HepG2 (cell line): ENCODE results near the gene COL9A2. TPM values are rescaled to one million over a fixed set of nuclear protein-coding genes. Genes with fewer than 3 reads are reported as not detected.

Experiments
- ATAC-seq: fragments of 200-7000 bp; cut with Tn5 transposase; 3 replicates; pipeline ENCODE4 v1.9.1; 2020; ENCODE audit warnings: mild to moderate bottlenecking, moderate library complexity
- BruUV-seq: library from RNA; stranded (reverse); fragments of 400-500 nt; replicated peaks from 2 replicates; lab custom pipeline; 2021; lab: Mats Ljungman, UMichigan
- CTCF ChIA-PET: fragments of 300-600 bp; formaldehyde crosslinking; extraction: SDS; loops from one replicate; lab custom pipeline; 2021; ENCODE audit warnings: low total read pairs, inconsistent platforms, low intra/inter-chr PET ratio; lab: Yijun Ruan, JAX
- POLR2A ChIA-PET: fragments of 350-600 bp; sonication (Branson Sonifier 250); formaldehyde crosslinking; loops from one replicate; lab custom pipeline; 2020; ENCODE audit warnings: antibody characterized with exemption, inconsistent platforms; lab: Yijun Ruan, JAX
- DNase-seq: peaks from one replicate; pipeline ENCODE4 v3.0.0-alpha.2; 2015; ENCODE audit warnings: low spot score
- FAIRE-seq: peaks from 3 replicates; lab custom pipeline; 2011; peaks lifted over from hg19 to GRCh38; lab: Jason Lieb, UNC
- H2AFZ ChIP-seq: one replicate; pipeline ENCODE4 v1.6.1; 2011; ENCODE audit warnings: low read length, inconsistent platforms
- H3K27ac ChIP-seq: fragments of 300-600 bp; 3 replicates; pipeline ENCODE4 v1.8.0; 2011; ENCODE audit warnings: mixed run types, mild to moderate bottlenecking, mixed read lengths, low read length, inconsistent platforms; ENCODE audit not compliant: insufficient read depth; ENCODE audit errors: extremely low read length
- H3K27me3 ChIP-seq, 2 experiments: fragments of 200-600 bp in 1 of 2; 2 replicates in 1 of 2; 3 replicates in 1 of 2; pipeline versions ENCODE4 v1.6.0 to v1.8.0; 2011; ENCODE audit warnings: low read length in 2 of 2, mild to moderate bottlenecking in 2 of 2, moderate library complexity in 2 of 2, inconsistent platforms in 1 of 2; ENCODE audit not compliant: insufficient read depth in 2 of 2, control insufficient read depth in 1 of 2
- H3K36me3 ChIP-seq, 2 experiments: fragments of 200-600 bp in 1 of 2; replicated peaks in 1 of 2; 2 replicates in 1 of 2; 3 replicates in 1 of 2; pipeline versions ENCODE4 v1.5.1 to v1.8.0; 2011; ENCODE audit warnings: low read length in 2 of 2, inconsistent platforms in 1 of 2; ENCODE audit not compliant: insufficient read depth in 2 of 2, control insufficient read depth in 1 of 2
- H3K4me1 ChIP-seq: 2 replicates; pipeline ENCODE4 v1.5.1; 2012; ENCODE audit warnings: low read length, inconsistent platforms; ENCODE audit not compliant: insufficient read depth
- H3K4me2 ChIP-seq: 2 replicates; pipeline ENCODE4 v1.6.0; 2011; ENCODE audit warnings: low read depth, low read length, inconsistent platforms
- H3K4me3 ChIP-seq, 3 experiments: fragments of 200-600 bp in 1 of 3; sonication (generic), shearing (Covaris generic) in 1 of 3; replicated peaks in 1 of 3; 2 replicates each; pipeline ENCODE4 v1.5.1; 2011 to 2016; ENCODE audit warnings: low read length in 3 of 3, inconsistent platforms in 2 of 3, low read depth in 2 of 3, mild to moderate bottlenecking in 2 of 3, control low read depth in 1 of 3, mixed read lengths in 1 of 3; ENCODE audit not compliant: insufficient read depth in 1 of 3
- H3K79me2 ChIP-seq: one replicate; pipeline ENCODE4 v1.6.1; 2011; ENCODE audit warnings: low read length, inconsistent platforms; ENCODE audit not compliant: insufficient read depth
- H3K9ac ChIP-seq: 2 replicates; pipeline ENCODE4 v1.6.0; 2011; ENCODE audit warnings: mild to moderate bottlenecking, low read depth, low read length, inconsistent platforms; ENCODE audit not compliant: insufficient read depth
- H3K9me3 ChIP-seq: 2 replicates; pipeline ENCODE4 v1.5.1; 2012; ENCODE audit warnings: mild to moderate bottlenecking, low read length
- H4K20me1 ChIP-seq: 2 replicates; pipeline ENCODE4 v1.6.0; 2011; ENCODE audit warnings: inconsistent platforms, mild to moderate bottlenecking, low read length, moderate library complexity; ENCODE audit not compliant: insufficient read depth
- ESRRA ChIP-seq: sonication (generic); formaldehyde crosslinking; IDR thresholded peaks from 2 replicates; pipeline ENCODE4 v1.5.1; 2020; ENCODE audit warnings: mild to moderate bottlenecking, low read depth, missing genetic modification reagents
- MYNN ChIP-seq: sonication (generic); formaldehyde crosslinking; IDR thresholded peaks from 2 replicates; pipeline ENCODE4 v1.4.0; 2020; ENCODE audit warnings: mild to moderate bottlenecking, low read depth, missing genetic modification reagents
- REPIN1 ChIP-seq: sonication (generic); formaldehyde crosslinking; IDR thresholded peaks from 2 replicates; pipeline ENCODE4 v1.8.0; 2022; ENCODE audit warnings: missing genetic modification reagents, low read depth, mild to moderate bottlenecking, borderline replicate concordance
- RXRA ChIP-seq: sonication (generic); formaldehyde crosslinking; IDR thresholded peaks from 2 replicates; pipeline ENCODE4 v1.5.1; 2020; ENCODE audit warnings: missing genetic modification reagents
- ZNF263 ChIP-seq: sonication (generic); formaldehyde crosslinking; IDR thresholded peaks from 2 replicates; pipeline ENCODE4 v1.4.0; 2020; ENCODE audit warnings: missing genetic modification reagents
- ZNF383 ChIP-seq: sonication (generic); formaldehyde crosslinking; IDR thresholded peaks from 2 replicates; pipeline ENCODE4 v1.4.0; 2020; ENCODE audit warnings: missing genetic modification reagents, mild to moderate bottlenecking, borderline replicate concordance
- ZNF563 ChIP-seq: sonication (generic); formaldehyde crosslinking; IDR thresholded peaks from 2 replicates; pipeline ENCODE4 v1.8.0; 2022; ENCODE audit warnings: mild to moderate bottlenecking, moderate library complexity, missing genetic modification reagents
- ZNF616 ChIP-seq: sonication (generic); formaldehyde crosslinking; IDR thresholded peaks from 2 replicates; pipeline ENCODE4 v1.5.0; 2020; ENCODE audit warnings: low read depth, mild to moderate bottlenecking, missing genetic modification reagents
- ZNF670 ChIP-seq: sonication (generic); formaldehyde crosslinking; IDR thresholded peaks from 2 replicates; pipeline ENCODE4 v1.8.0; 2022; ENCODE audit warnings: mild to moderate bottlenecking, missing genetic modification reagents, borderline replicate concordance
- WGBS: methylation state at CpG from one replicate; pipeline ENCODE4 v1.1.6; 2017; ENCODE audit warnings: low lambda C conversion rate; 5-methylcytosine and 5-hydroxymethylcytosine counted together
- in situ Hi-C: cut with HindIII; loops from 2 replicates; pipeline ENCODE4 v1.10.0; 2017; ENCODE audit warnings: low pct_unique_long_range_greater_than_20kb; ENCODE audit not compliant: extremely low pct_ligation_motif_present
- intact Hi-C: fragments of 100-400 bp; cut with micrococcal nuclease; formaldehyde crosslinking; loops from one replicate; pipeline ENCODE4 v1.10.0; 2022; ENCODE audit not compliant: unreplicated experiment
- polyA plus RNA-seq, 8 experiments: library from polyadenylated mRNA; depleted of rRNA in 3 of 8; stranded (reverse) in 7 of 8; unstranded in 1 of 8; fragments of >200 nt; fragmentation: Illumina TruSeq in 4 of 8; extraction: Trizol in 4 of 8; gene quantifications; 2 replicates each; pipeline versions ENCODE4 v1.2.1 to v1.2.3, GENCODE V29; 2011 to 2016; ENCODE audit warnings: low read depth in 4 of 8, missing spikeins in 1 of 8, mixed read lengths in 1 of 8; ENCODE audit not compliant: insufficient read depth in 1 of 8
- total RNA-seq, 5 experiments: library from RNA; depleted of rRNA; stranded (reverse); fragments of >200 nt; fragmentation: Illumina TruSeq; extraction: Trizol; gene quantifications; 2 replicates each; pipeline ENCODE4 v1.2.3, GENCODE V29; 2016; ENCODE audit warnings: low read depth in 1 of 5
- TF ChIP-seq, protein P1 (sequence below): sonication (generic); formaldehyde crosslinking; IDR thresholded peaks from 2 replicates; pipeline ENCODE4 v1.5.1; 2020; ENCODE audit warnings: mild to moderate bottlenecking, missing genetic modification reagents, borderline replicate concordance
- TF ChIP-seq, protein P2 (sequence below): sonication (generic); formaldehyde crosslinking; IDR thresholded peaks from 2 replicates; pipeline ENCODE4 v1.4.0; 2020; ENCODE audit warnings: missing genetic modification reagents
- TF ChIP-seq, protein P3 (sequence below): sonication (generic); formaldehyde crosslinking; IDR thresholded peaks from 2 replicates; pipeline ENCODE4 v1.4.0; 2020; ENCODE audit warnings: mild to moderate bottlenecking, missing genetic modification reagents
- TF ChIP-seq, protein P4 (sequence below): IDR thresholded peaks from 2 replicates; pipeline ENCODE4 v1.6.1; 2016; ENCODE audit warnings: control low read depth

Gene COL9A2
- total and polyA plus RNA-seq, 2 of the 13 experiments (the other 11 are each of a cell fraction or from before 2014, with no cell fraction given), result 20.2 to 26.9 TPM

DNA sequence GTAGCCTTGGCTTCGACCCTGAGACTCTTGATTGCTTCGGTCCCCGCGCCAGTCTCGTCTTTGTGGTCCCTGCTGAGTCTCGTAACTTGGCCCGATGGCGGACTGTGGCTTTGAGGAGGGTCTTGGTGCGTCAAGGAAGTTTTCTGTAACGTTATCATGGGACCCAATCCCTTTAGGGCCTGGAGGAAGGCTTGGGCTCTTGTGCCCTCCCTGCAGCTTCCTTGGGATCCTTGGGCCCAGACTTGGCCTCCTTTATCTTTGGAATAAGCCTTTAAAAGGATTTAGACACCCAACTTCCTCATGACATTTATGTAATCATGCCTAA lies 58.7 kb downstream of the COL9A2 start:
- DNase-seq, result peak; percentile 3
- H3K27ac ChIP-seq, result peak overlapping the region; percentile 73
- in situ Hi-C loops, result no loop called here
- H3K9ac ChIP-seq, result peak overlapping the region; percentile 91
- peak overlapping the region; percentile 38 for H2AFZ ChIP-seq
- ChIA-PET CTCF (no interaction called here), POLR2A (interaction anchor here (0.7 to 1.6 kb wide), 7 partner anchors 9 to 218 kb away, joined by 3 to 13 read pairs (median 6); partner anchors contain the start of genes CAP1, COL9A2 and TMCO2)
- no peaks in the 10 kb centered on the region; a peak in 1 of 5 replicates for H3K27me3 ChIP-seq
- H3K4me1 ChIP-seq, result peaks cover 17% of the 10 kb centered on the region
- H3K4me2 ChIP-seq, result peak overlapping the region; percentile 79
- intact Hi-C loops, result loop anchor here (5.0 to 10.0 kb wide), 2 partner anchors 56 to 96 kb away; partner anchors contain the start of genes COL9A2 and RLF
- no peak; the same call in 2 of the 3 replicates for ATAC-seq
- H3K79me2 ChIP-seq, result peaks cover 41% of the 10 kb centered on the region
- FAIRE-seq, result no peak
- H3K9me3 ChIP-seq, result no peaks in the 10 kb centered on the region
- H4K20me1 ChIP-seq, result no peaks in the 10 kb centered on the region
- TSS peak; percentile 81 for BruUV-seq
- whole genome bisulfite sequencing, result 0% methylated on average over 5 of the region's 10 CpGs
- peaks cover 3 to 21% of the 10 kb centered on the region in 2 experiments; a peak in 4 of 5 replicates for H3K36me3 ChIP-seq
- peak overlapping the region; percentile 92 to 99 (median 97) for H3K4me3 ChIP-seq
- TF ChIP-seq ZNF263 (no peak), ZNF383 (CRISPR knock-in tag) (no peak), RXRA (CRISPR knock-in tag) (no peak), ESRRA (CRISPR knock-in tag) (no peak), ZNF563 (CRISPR knock-in tag) (0 out of 2 replicates have a peak, but pooled peaks have one; percentile 9), MYNN (CRISPR knock-in tag) (peak; percentile 15; the same call in 1 of the 2 replicates), ZNF616 (CRISPR knock-in tag) (no peak; the same call in 1 of the 2 replicates), ZNF670 (CRISPR knock-in tag) (0 out of 2 replicates have a peak, but pooled peaks have one; percentile 6), REPIN1 (CRISPR knock-in tag) (no peak)
- TF ChIP-seq, protein P1, sequence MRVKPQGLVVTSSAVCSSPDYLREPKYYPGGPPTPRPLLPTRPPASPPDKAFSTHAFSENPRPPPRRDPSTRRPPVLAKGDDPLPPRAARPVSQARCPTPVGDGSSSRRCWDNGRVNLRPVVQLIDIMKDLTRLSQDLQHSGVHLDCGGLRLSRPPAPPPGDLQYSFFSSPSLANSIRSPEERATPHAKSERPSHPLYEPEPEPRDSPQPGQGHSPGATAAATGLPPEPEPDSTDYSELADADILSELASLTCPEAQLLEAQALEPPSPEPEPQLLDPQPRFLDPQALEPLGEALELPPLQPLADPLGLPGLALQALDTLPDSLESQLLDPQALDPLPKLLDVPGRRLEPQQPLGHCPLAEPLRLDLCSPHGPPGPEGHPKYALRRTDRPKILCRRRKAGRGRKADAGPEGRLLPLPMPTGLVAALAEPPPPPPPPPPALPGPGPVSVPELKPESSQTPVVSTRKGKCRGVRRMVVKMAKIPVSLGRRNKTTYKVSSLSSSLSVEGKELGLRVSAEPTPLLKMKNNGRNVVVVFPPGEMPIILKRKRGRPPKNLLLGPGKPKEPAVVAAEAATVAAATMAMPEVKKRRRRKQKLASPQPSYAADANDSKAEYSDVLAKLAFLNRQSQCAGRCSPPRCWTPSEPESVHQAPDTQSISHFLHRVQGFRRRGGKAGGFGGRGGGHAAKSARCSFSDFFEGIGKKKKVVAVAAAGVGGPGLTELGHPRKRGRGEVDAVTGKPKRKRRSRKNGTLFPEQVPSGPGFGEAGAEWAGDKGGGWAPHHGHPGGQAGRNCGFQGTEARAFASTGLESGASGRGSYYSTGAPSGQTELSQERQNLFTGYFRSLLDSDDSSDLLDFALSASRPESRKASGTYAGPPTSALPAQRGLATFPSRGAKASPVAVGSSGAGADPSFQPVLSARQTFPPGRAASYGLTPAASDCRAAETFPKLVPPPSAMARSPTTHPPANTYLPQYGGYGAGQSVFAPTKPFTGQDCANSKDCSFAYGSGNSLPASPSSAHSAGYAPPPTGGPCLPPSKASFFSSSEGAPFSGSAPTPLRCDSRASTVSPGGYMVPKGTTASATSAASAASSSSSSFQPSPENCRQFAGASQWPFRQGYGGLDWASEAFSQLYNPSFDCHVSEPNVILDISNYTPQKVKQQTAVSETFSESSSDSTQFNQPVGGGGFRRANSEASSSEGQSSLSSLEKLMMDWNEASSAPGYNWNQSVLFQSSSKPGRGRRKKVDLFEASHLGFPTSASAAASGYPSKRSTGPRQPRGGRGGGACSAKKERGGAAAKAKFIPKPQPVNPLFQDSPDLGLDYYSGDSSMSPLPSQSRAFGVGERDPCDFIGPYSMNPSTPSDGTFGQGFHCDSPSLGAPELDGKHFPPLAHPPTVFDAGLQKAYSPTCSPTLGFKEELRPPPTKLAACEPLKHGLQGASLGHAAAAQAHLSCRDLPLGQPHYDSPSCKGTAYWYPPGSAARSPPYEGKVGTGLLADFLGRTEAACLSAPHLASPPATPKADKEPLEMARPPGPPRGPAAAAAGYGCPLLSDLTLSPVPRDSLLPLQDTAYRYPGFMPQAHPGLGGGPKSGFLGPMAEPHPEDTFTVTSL (CRISPR knock-in tag), result 0 out of 2 replicates have a peak, but pooled peaks have one; percentile 4
- TF ChIP-seq, protein P2, sequence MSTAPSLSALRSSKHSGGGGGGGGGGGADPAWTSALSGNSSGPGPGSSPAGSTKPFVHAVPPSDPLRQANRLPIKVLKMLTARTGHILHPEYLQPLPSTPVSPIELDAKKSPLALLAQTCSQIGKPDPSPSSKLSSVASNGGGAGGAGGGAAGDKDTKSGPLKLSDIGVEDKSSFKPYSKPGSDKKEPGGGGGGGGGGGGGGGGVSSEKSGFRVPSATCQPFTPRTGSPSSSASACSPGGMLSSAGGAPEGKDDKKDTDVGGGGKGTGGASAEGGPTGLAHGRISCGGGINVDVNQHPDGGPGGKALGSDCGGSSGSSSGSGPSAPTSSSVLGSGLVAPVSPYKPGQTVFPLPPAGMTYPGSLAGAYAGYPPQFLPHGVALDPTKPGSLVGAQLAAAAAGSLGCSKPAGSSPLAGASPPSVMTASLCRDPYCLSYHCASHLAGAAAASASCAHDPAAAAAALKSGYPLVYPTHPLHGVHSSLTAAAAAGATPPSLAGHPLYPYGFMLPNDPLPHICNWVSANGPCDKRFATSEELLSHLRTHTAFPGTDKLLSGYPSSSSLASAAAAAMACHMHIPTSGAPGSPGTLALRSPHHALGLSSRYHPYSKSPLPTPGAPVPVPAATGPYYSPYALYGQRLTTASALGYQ (CRISPR knock-in tag), result 0 out of 2 replicates have a peak, but pooled peaks have one; percentile 9
- TF ChIP-seq, protein P3, sequence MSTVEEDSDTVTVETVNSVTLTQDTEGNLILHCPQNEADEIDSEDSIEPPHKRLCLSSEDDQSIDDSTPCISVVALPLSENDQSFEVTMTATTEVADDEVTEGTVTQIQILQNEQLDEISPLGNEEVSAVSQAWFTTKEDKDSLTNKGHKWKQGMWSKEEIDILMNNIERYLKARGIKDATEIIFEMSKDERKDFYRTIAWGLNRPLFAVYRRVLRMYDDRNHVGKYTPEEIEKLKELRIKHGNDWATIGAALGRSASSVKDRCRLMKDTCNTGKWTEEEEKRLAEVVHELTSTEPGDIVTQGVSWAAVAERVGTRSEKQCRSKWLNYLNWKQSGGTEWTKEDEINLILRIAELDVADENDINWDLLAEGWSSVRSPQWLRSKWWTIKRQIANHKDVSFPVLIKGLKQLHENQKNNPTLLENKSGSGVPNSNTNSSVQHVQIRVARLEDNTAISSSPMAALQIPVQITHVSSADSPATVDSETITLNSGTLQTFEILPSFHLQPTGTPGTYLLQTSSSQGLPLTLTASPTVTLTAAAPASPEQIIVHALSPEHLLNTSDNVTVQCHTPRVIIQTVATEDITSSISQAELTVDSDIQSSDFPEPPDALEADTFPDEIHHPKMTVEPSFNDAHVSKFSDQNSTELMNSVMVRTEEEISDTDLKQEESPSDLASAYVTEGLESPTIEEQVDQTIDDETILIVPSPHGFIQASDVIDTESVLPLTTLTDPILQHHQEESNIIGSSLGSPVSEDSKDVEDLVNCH, result no peak
- TF ChIP-seq, protein P4, sequence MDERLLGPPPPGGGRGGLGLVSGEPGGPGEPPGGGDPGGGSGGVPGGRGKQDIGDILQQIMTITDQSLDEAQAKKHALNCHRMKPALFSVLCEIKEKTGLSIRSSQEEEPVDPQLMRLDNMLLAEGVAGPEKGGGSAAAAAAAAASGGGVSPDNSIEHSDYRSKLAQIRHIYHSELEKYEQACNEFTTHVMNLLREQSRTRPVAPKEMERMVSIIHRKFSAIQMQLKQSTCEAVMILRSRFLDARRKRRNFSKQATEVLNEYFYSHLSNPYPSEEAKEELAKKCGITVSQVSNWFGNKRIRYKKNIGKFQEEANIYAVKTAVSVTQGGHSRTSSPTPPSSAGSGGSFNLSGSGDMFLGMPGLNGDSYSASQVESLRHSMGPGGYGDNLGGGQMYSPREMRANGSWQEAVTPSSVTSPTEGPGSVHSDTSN, result no peak
